GM12878 (cell line): Measurements from ENCODE around the gene EBF3. TPM values are rescaled to one million over a fixed set of nuclear protein-coding genes. Genes with fewer than 3 reads are reported as not detected.

Experiments
- ATAC-seq: fragments of 200-7000 bp; cut with Tn5 transposase; 3 replicates; pipeline ENCODE4 v1.9.1; 2020; ENCODE audit warnings: mild to moderate bottlenecking, moderate library complexity
- BruUV-seq: library from RNA; stranded (reverse); fragments of 400-500 nt; replicated peaks from 2 replicates; lab custom pipeline; 2021; lab: Mats Ljungman, UMichigan
- CTCF ChIA-PET: fragments of 300-600 bp; sonication (Branson Sonifier 250); formaldehyde crosslinking; extraction: SDS; loops from one replicate; lab custom pipeline; 2021; ENCODE audit warnings: inconsistent platforms; lab: Yijun Ruan, JAX
- POLR2A ChIA-PET: fragments of 350-600 bp; formaldehyde crosslinking; extraction: SDS; loops from one replicate; lab custom pipeline; 2021; ENCODE audit warnings: inconsistent platforms; lab: Charles Lee
- RAD21 ChIA-PET: fragments of 300-600 bp; sonication (Branson Sonifier 250); formaldehyde crosslinking; loops from one replicate; lab custom pipeline; 2023; ENCODE audit warnings: antibody characterized with exemption; ENCODE audit not compliant: unreplicated experiment; lab: Charles Lee
- SMC1A ChIA-PET: fragments of 300-600 bp; sonication (Branson Sonifier 250); formaldehyde crosslinking; loops from one replicate; lab custom pipeline; 2023; ENCODE audit not compliant: unreplicated experiment, uncharacterized antibody; lab: Charles Lee
- DNase-seq: peaks from one replicate; pipeline ENCODE4 v3.0.0-alpha.2; 2011; ENCODE audit warnings: low read depth, low spot score
- FAIRE-seq: peaks from 3 replicates; lab custom pipeline; 2011; peaks lifted over from hg19 to GRCh38; lab: Jason Lieb, UNC
- H2AFZ ChIP-seq: 2 replicates; pipeline ENCODE4 v1.6.0; 2011; ENCODE audit warnings: low read depth, low read length, control low read depth; ENCODE audit not compliant: control insufficient read depth
- H3K27ac ChIP-seq: 2 replicates; pipeline ENCODE4 v1.5.1; 2011; ENCODE audit warnings: control low read depth; ENCODE audit not compliant: control insufficient read depth, insufficient read depth
- H3K27me3 ChIP-seq, 2 experiments: replicated peaks in 1 of 2; 2 replicates each; pipeline versions ENCODE4 v1.6.0 to v1.6.1; 2011; ENCODE audit warnings: low read length in 1 of 2; ENCODE audit not compliant: control insufficient read depth in 2 of 2, insufficient read depth in 2 of 2
- H3K36me3 ChIP-seq, 2 experiments: 2 replicates each; pipeline ENCODE4 v1.5.1; 2011; ENCODE audit warnings: low read length in 1 of 2; ENCODE audit not compliant: control insufficient read depth in 2 of 2, insufficient read depth in 2 of 2
- H3K4me1 ChIP-seq: 2 replicates; pipeline ENCODE4 v1.6.1; 2011; ENCODE audit warnings: mild to moderate bottlenecking, low read length, moderate library complexity, mixed read lengths; ENCODE audit not compliant: control insufficient read depth, insufficient read depth
- H3K4me2 ChIP-seq: 2 replicates; pipeline ENCODE4 v1.6.0; 2011; ENCODE audit warnings: control low read depth; ENCODE audit not compliant: control insufficient read depth, insufficient read depth
- H3K4me3 ChIP-seq: fragments of 200-600 bp; sonication (generic); 2 replicates; pipeline ENCODE4 v1.5.1; 2016
- H3K79me2 ChIP-seq: 2 replicates; pipeline ENCODE4 v1.6.0; 2011; ENCODE audit warnings: low read length; ENCODE audit not compliant: control insufficient read depth, insufficient read depth
- H3K9ac ChIP-seq: 2 replicates; pipeline ENCODE4 v1.8.0; 2011; ENCODE audit warnings: low read length, control low read depth, mixed read lengths; ENCODE audit not compliant: control insufficient read depth, insufficient read depth
- H3K9me3 ChIP-seq: replicated peaks from 3 replicates; pipeline ENCODE4 v1.5.1; 2011; ENCODE audit warnings: mild to moderate bottlenecking, low read length; ENCODE audit not compliant: control insufficient read depth, insufficient read depth
- H4K20me1 ChIP-seq: 2 replicates; pipeline ENCODE4 v1.6.0; 2011; ENCODE audit not compliant: control insufficient read depth, insufficient read depth
- BRCA1 ChIP-seq: IDR thresholded peaks from 2 replicates; pipeline ENCODE4 v1.6.1; 2011; ENCODE audit warnings: low read depth, low read length, improper control_type of control experiment
- EZH2 ChIP-seq: IDR thresholded peaks from 2 replicates; pipeline ENCODE4 v1.6.1; 2012; ENCODE audit warnings: low read depth, mild to moderate bottlenecking, control low read depth, inconsistent platforms, low read length, borderline replicate concordance; ENCODE audit not compliant: control insufficient read depth
- GABPA ChIP-seq: IDR thresholded peaks from 2 replicates; pipeline ENCODE4 v1.6.1; 2014; ENCODE audit warnings: antibody characterized with exemption, low read depth, mild to moderate bottlenecking, inconsistent platforms
- MAX ChIP-seq: IDR thresholded peaks from 2 replicates; pipeline ENCODE4 v1.6.1; 2012; ENCODE audit warnings: low read depth, low read length, improper control_type of control experiment
- MEF2B ChIP-seq: fragments of 450-650 bp; IDR thresholded peaks from 2 replicates; pipeline ENCODE4 v1.6.1; 2018; ENCODE audit warnings: mild to moderate bottlenecking, moderate library complexity; ENCODE audit not compliant: partially characterized antibody, poor library complexity, severe bottlenecking
- NFXL1 ChIP-seq: fragments of 450-650 bp; IDR thresholded peaks from 2 replicates; pipeline ENCODE4 v1.6.1; 2017; ENCODE audit warnings: antibody characterized with exemption, mild to moderate bottlenecking, borderline replicate concordance
- NFYB ChIP-seq: IDR thresholded peaks from 2 replicates; pipeline ENCODE4 v1.6.1; 2011; ENCODE audit warnings: low read depth, mild to moderate bottlenecking, low read length, improper control_type of control experiment, moderate library complexity; ENCODE audit not compliant: insufficient read depth
- SMAD1 ChIP-seq: fragments of 450-650 bp; IDR thresholded peaks from 2 replicates; pipeline ENCODE4 v1.6.1; 2018; ENCODE audit warnings: mild to moderate bottlenecking, low read depth; ENCODE audit not compliant: partially characterized antibody
- TCF7 ChIP-seq: IDR thresholded peaks from 2 replicates; pipeline ENCODE4 v1.6.1; 2014; ENCODE audit warnings: antibody characterized with exemption, borderline replicate concordance
- YBX1 ChIP-seq: fragments of 450-650 bp; IDR thresholded peaks from 2 replicates; pipeline ENCODE4 v1.6.1; 2016; ENCODE audit warnings: antibody characterized with exemption
- ZZZ3 ChIP-seq: IDR thresholded peaks from 2 replicates; pipeline ENCODE4 v1.6.1; 2011; ENCODE audit warnings: low read depth; ENCODE audit not compliant: control insufficient read depth, insufficient read length
- WGBS: methylation state at CpG from one replicate; pipeline ENCODE4 v1.1.6; 2016; ENCODE audit warnings: low lambda C conversion rate; ENCODE audit not compliant: insufficient replicate concordance, insufficient coverage; ENCODE audit errors: missing lambda C conversion rate; 5-methylcytosine and 5-hydroxymethylcytosine counted together
- in situ Hi-C: fragments of 300-500 bp; cut with MboI; formaldehyde crosslinking; loops from 9 replicates; pipeline ENCODE4 v1.14.3; 2018; ENCODE audit warnings: mixed read lengths
- intact Hi-C: fragments of 100-400 bp; cut with micrococcal nuclease; formaldehyde crosslinking; loops from one replicate; pipeline ENCODE4 v1.14.2; 2022; ENCODE audit not compliant: unreplicated experiment
- polyA plus RNA-seq, 11 experiments: library from polyadenylated mRNA; depleted of rRNA in 4 of 11; unstranded in 6 of 11; stranded (reverse) in 5 of 11; fragments of >200 nt; fragmentation: Nextera tagmentation in 4 of 11; fragmentation: Illumina TruSeq in 1 of 11; extraction: Ambion mirVana in 4 of 11; extraction: Trizol in 1 of 11; gene quantifications; 1 replicate in 1 of 11; 2 replicates in 10 of 11; pipeline versions ENCODE4 v1.2.1 to v1.2.3, GENCODE V29; 2011 to 2016; ENCODE audit warnings: inconsistent platforms in 2 of 11, missing spikeins in 2 of 11, low read depth in 1 of 11
- total RNA-seq, 4 experiments: library from RNA; depleted of rRNA in 3 of 4; stranded (reverse); fragments of >200 nt in 3 of 4; fragmentation: Illumina TruSeq in 1 of 4; extraction: Trizol in 1 of 4; gene quantifications; 2 replicates each; pipeline versions ENCODE4 v1.2.1 to v1.2.3, GENCODE V29; 2013 to 2021
- TF ChIP-seq, protein P1 (sequence below): fragments of 450-650 bp; IDR thresholded peaks from 2 replicates; pipeline ENCODE4 v1.6.1; 2017; ENCODE audit warnings: low read depth, mild to moderate bottlenecking, moderate library complexity
- TF ChIP-seq, protein P2 (sequence below): fragments of 450-650 bp; IDR thresholded peaks from 2 replicates; pipeline ENCODE4 v1.6.1; 2017; ENCODE audit warnings: mild to moderate bottlenecking

Gene EBF3
- total and polyA plus RNA-seq, 10 of the 15 experiments (the other 5 are each of a cell fraction or from before 2014, with no cell fraction given): not detected

DNA sequence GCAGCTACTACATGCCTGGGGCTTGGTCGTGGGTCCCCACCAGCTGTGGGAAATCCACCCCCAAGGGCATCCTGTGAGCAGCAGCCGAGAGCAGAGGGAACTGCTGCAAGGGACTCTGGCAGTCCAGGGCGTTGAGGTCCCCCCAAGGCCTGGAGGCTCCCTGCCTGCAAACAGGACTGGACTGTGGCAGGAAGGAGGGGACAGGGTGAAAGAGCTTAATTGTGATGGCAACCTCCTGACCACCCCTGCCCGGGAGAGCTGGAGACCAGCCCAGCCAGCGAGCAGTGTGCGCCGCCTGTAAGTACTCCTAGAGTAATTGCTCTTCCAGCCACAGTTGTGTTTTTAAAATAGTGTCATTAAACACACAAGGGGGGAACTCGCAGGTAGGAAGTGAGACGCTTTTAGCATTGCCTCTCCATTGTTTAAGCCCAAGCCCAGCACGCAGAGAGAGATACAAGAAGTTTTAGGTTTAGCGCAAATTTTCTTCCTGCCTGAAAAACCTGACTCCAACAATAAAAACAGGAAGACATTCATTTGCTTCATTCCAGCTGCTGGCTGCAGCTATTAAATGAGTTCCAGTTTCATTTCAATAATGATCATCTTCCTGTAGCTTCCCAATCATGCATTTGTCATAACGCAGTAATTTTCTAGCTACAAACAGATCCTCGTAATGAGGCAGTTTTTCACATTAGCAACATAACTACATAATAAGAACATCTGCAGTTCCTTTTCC lies 111.1 kb downstream of the EBF3 start:
- intact Hi-C loops: no loop called here
- Histone ChIP-seq H3K36me3 (no peaks in the 10 kb centered on the region), H4K20me1 (no peaks in the 10 kb centered on the region)
- no peak for ATAC-seq
- TF ChIP-seq SMAD1: no peak
- no peak for TF ChIP-seq YBX1
- no peak for TF ChIP-seq NFYB
- TF ChIP-seq BRCA1: no peak
- no peak for TF ChIP-seq ZZZ3
- TF ChIP-seq GABPA: no peak
- no peak for TF ChIP-seq EZH2
- no peak for TF ChIP-seq MAX
- TF ChIP-seq, protein P1, sequence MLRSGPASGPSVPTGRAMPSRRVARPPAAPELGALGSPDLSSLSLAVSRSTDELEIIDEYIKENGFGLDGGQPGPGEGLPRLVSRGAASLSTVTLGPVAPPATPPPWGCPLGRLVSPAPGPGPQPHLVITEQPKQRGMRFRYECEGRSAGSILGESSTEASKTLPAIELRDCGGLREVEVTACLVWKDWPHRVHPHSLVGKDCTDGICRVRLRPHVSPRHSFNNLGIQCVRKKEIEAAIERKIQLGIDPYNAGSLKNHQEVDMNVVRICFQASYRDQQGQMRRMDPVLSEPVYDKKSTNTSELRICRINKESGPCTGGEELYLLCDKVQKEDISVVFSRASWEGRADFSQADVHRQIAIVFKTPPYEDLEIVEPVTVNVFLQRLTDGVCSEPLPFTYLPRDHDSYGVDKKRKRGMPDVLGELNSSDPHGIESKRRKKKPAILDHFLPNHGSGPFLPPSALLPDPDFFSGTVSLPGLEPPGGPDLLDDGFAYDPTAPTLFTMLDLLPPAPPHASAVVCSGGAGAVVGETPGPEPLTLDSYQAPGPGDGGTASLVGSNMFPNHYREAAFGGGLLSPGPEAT: no peak
- no peak for TF ChIP-seq TCF7
- TF ChIP-seq NFXL1: no peak
- TF ChIP-seq, protein P2, sequence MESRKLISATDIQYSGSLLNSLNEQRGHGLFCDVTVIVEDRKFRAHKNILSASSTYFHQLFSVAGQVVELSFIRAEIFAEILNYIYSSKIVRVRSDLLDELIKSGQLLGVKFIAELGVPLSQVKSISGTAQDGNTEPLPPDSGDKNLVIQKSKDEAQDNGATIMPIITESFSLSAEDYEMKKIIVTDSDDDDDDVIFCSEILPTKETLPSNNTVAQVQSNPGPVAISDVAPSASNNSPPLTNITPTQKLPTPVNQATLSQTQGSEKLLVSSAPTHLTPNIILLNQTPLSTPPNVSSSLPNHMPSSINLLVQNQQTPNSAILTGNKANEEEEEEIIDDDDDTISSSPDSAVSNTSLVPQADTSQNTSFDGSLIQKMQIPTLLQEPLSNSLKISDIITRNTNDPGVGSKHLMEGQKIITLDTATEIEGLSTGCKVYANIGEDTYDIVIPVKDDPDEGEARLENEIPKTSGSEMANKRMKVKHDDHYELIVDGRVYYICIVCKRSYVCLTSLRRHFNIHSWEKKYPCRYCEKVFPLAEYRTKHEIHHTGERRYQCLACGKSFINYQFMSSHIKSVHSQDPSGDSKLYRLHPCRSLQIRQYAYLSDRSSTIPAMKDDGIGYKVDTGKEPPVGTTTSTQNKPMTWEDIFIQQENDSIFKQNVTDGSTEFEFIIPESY: no peak
- no peak for TF ChIP-seq MEF2B
- TF ChIP-seq, all 136 proteins: peak for 0
- no peak overlapping the region for H3K9ac ChIP-seq
- no peaks in the 10 kb centered on the region for H3K9me3 ChIP-seq
- no peaks in the 10 kb centered on the region for H3K4me1 ChIP-seq
- RAD21 ChIA-PET: interaction anchor here (1.2 kb wide), 1 partner anchor 24 kb away, joined by 3 read pairs; no protein-coding TSS in a partner anchor
- no peak overlapping the region for H3K27ac ChIP-seq
- 27% methylated on average over 13 of the region's 13 CpGs for WGBS
- SMC1A ChIA-PET: interaction anchor here (1.2 kb wide), 1 partner anchor 275 kb away, joined by 3 read pairs; no protein-coding TSS in a partner anchor
- CTCF ChIA-PET: interaction anchor here (0.9 to 1.6 kb wide), 2 partner anchors 24 to 308 kb away, joined by 3 to 4 read pairs; no protein-coding TSS in a partner anchor
- H3K4me3 ChIP-seq: no peak overlapping the region
- FAIRE-seq: no peak
- POLR2A ChIA-PET: no interaction called here
- in situ Hi-C loops: no loop called here
- H3K4me2 ChIP-seq: no peak overlapping the region
- BruUV-seq: no TSS peak
- no peak for DNase-seq
- no peaks in the 10 kb centered on the region for H3K27me3 ChIP-seq
- no peaks in the 10 kb centered on the region for H3K79me2 ChIP-seq
- no peak overlapping the region for H2AFZ ChIP-seq
